Jurkat, Clone E6-1 (cell line): ENCODE results near the gene SLAMF7. TPM values are rescaled to one million over a fixed set of nuclear protein-coding genes. Genes with fewer than 3 reads are reported as not detected.
"Not testable (repeated sequence)": the region's sequence is repeated elsewhere in the genome, so short reads cannot be mapped to it uniquely, and the experiment has no call there.

Experiments used
- DNase-seq: peaks from one replicate; pipeline ENCODE4 v3.0.0-alpha.2; 2011; ENCODE audit warnings: low read depth, low spot score
- H3K4me3 ChIP-seq: 2 replicates; pipeline ENCODE4 v1.5.1; 2011; ENCODE audit warnings: mild to moderate bottlenecking, low read length, control low read depth, moderate library complexity
- polyA plus RNA-seq: library from polyadenylated mRNA; unstranded; fragments of >200 nt; gene quantifications from one replicate; pipeline ENCODE4 v1.2.1, GENCODE V29; 2012; ENCODE audit warnings: missing spikeins; ENCODE audit not compliant: insufficient read length, insufficient read depth

SLAMF7 gene
- not detected for polyA plus RNA-seq

- no peak within 1 kb of the TSS for H3K4me3 ChIP-seq
- no peak for DNase-seq
Observed at GRCh38 chr1:160739098-160739511, at the start of gene SLAMF7. Gene SLAMF7 (plus strand): TSS chr1:160739247. CDS start chr1:160739302, 55 bp downstream.

GRCh38 chr1:160692390-160692789, 46.7 kb upstream of the SLAMF7 start:
- H3K4me3 ChIP-seq, DNase-seq: not testable (repeated sequence)

- no peak overlapping the region for H3K4me3 ChIP-seq
- no peak for DNase-seq
Observed at GRCh38 chr1:160702100-160702499, 36.9 kb upstream of the SLAMF7 start.

GRCh38 chr1:160704250-160704649, 34.8 kb upstream of the SLAMF7 start:
- DNase-seq, result no peak
- no peak overlapping the region for H3K4me3 ChIP-seq

- DNase-seq, H3K4me3 ChIP-seq: not testable (repeated sequence)
Observed at GRCh38 chr1:160705212-160705621, 33.8 kb upstream of the SLAMF7 start.

GRCh38 chr1:160705742-160706141, 33.3 kb upstream of the SLAMF7 start:
- no peak overlapping the region for H3K4me3 ChIP-seq
- DNase-seq, result no peak

- peak overlapping the region; percentile 7; the same call in 1 of the 2 replicates for H3K4me3 ChIP-seq
- DNase-seq, result no peak
Observed at GRCh38 chr1:160706526-160707235, 32.4 kb upstream of the SLAMF7 start.

- H3K4me3 ChIP-seq, result peak overlapping the region; percentile 7
Observed at GRCh38 chr1:160707236-160708064, 31.6 kb upstream of the SLAMF7 start.

GRCh38 chr1:160708118-160708517, 30.9 kb upstream of the SLAMF7 start:
- no peak for DNase-seq
- no peak overlapping the region for H3K4me3 ChIP-seq

More at GRCh38 chr1:160707236-160708064, 31.6 kb upstream of the SLAMF7 start:
- DNase-seq, result peak; percentile 64

GRCh38 chr1:160708801-160709200, 30.2 kb upstream of the SLAMF7 start:
- H3K4me3 ChIP-seq, result no peak overlapping the region
- no peak for DNase-seq

GRCh38 chr1:160709715-160710114, 29.3 kb upstream of the SLAMF7 start:
- no peak for DNase-seq
- H3K4me3 ChIP-seq, result no peak overlapping the region; the same call in 1 of the 2 replicates

- H3K4me3 ChIP-seq, result peak overlapping the region; percentile 74
Observed at GRCh38 chr1:160710517-160711252, 28.4 kb upstream of the SLAMF7 start.

GRCh38 chr1:160711276-160711601, 27.8 kb upstream of the SLAMF7 start:
- no peak for DNase-seq
- peak overlapping the region; percentile 74 for H3K4me3 ChIP-seq

More at GRCh38 chr1:160710517-160711252, 28.4 kb upstream of the SLAMF7 start:
- DNase-seq, result no peak

- DNase-seq, result peak; percentile 89
Observed at GRCh38 chr1:160711602-160712311, 27.3 kb upstream of the SLAMF7 start, which contains the start of gene CD48. Gene CD48 (minus strand): TSS chr1:160711822. CDS start chr1:160711763, 59 bp downstream.

GRCh38 chr1:160712525-160713080, 26.4 kb upstream of the SLAMF7 start:
- DNase-seq, result not testable (repeated sequence)
- peak overlapping the region; percentile 74; the same call in 1 of the 2 replicates for H3K4me3 ChIP-seq

More at GRCh38 chr1:160711602-160712311, 27.3 kb upstream of the SLAMF7 start, which contains the start of gene CD48:
- H3K4me3 ChIP-seq, result peak within 1 kb of the TSS; percentile 74

GRCh38 chr1:160713161-160713560, 25.9 kb upstream of the SLAMF7 start:
- H3K4me3 ChIP-seq, result no peak overlapping the region
- no peak for DNase-seq

- DNase-seq, H3K4me3 ChIP-seq: not testable (repeated sequence)
Observed at GRCh38 chr1:160714034-160714648, 24.9 kb upstream of the SLAMF7 start.

GRCh38 chr1:160716013-160716412, 23.0 kb upstream of the SLAMF7 start:
- DNase-seq, result no peak
- H3K4me3 ChIP-seq, result no peak overlapping the region
